Activated CD8-positive, alpha-beta T cell treated with anti-CD3 and anti-CD28 coated beads for 36 hours (primary cell): Measurements from ENCODE around the gene MYL6. TPM values are rescaled to one million over a fixed set of nuclear protein-coding genes. Genes with fewer than 3 reads are reported as not detected.
"Not testable (repeated sequence)": the region's sequence is repeated elsewhere in the genome, so short reads cannot be mapped to it uniquely, and the experiment has no call there.

ENCODE experiments used
- ATAC-seq: fragments of 200-7000 bp; cut with Tn5 transposase; one replicate; pipeline ENCODE4 v1.10.0; 2021; ENCODE audit warnings: mild to moderate bottlenecking, moderate library complexity
- CTCF ChIA-PET: fragments of 350-600 bp; sonication (Branson Sonifier 250); formaldehyde crosslinking; loops from one replicate; lab custom pipeline; 2021; ENCODE audit warnings: antibody characterized with exemption; lab: Charles Lee
- POLR2A ChIA-PET: fragments of 350-600 bp; sonication (Branson Sonifier 250); formaldehyde crosslinking; loops from one replicate; lab custom pipeline; 2021; ENCODE audit warnings: antibody characterized with exemption; lab: Charles Lee
- DNase-seq: peaks from one replicate; pipeline ENCODE4 v3.0.0-alpha.2; 2020
- H3K27ac Mint-ChIP-seq: one replicate; pipeline ENCODE4 v1.8.0; 2021; ENCODE audit warnings: mild to moderate bottlenecking, mixed read lengths
- H3K27me3 Mint-ChIP-seq: one replicate; pipeline ENCODE4 v1.8.0; 2021; ENCODE audit warnings: mixed read lengths
- H3K36me3 Mint-ChIP-seq: one replicate; pipeline ENCODE4 v1.8.0; 2021; ENCODE audit warnings: low read depth, mixed read lengths
- H3K4me1 Mint-ChIP-seq: one replicate; pipeline ENCODE4 v1.8.0; 2021; ENCODE audit warnings: low read depth, mixed read lengths
- H3K4me3 Mint-ChIP-seq: one replicate; pipeline ENCODE4 v1.8.0; 2021; ENCODE audit warnings: mild to moderate bottlenecking, moderate library complexity, mixed read lengths
- H3K9me3 Mint-ChIP-seq: one replicate; pipeline ENCODE4 v1.8.0; 2021; ENCODE audit warnings: mixed read lengths
- intact Hi-C: fragments of 100-400 bp; cut with micrococcal nuclease; formaldehyde crosslinking; loops from one replicate; pipeline ENCODE4 v1.10.0; 2022
- total RNA-seq, 2 experiments: library from RNA; stranded (reverse); gene quantifications; one replicate each; pipeline ENCODE4 v1.2.3, GENCODE V29; 2021
- TF ChIP-seq, protein P1 (sequence below): fragments of 200-600 bp; IDR thresholded peaks from one replicate; pipeline ENCODE4 v1.8.0; 2022; ENCODE audit warnings: antibody characterized with exemption, mild to moderate bottlenecking

Gene MYL6
- total RNA-seq, 2 experiments from 2014 or later = 647 to 663 TPM

- CTCF ChIA-PET = interaction anchor here (0.7 to 5.3 kb wide), 9 partner anchors 12 to 106 kb away, joined by 3 to 57 read pairs (median 9); partner anchors contain the start of genes ESYT1, MYL6B, PA2G4 and SMARCC2
- Mint-ChIP-seq H3K4me3 (peak within 1 kb of the TSS; percentile 89), H3K27me3 (no peaks in the 10 kb centered on the region), H3K27ac (peak within 1 kb of the TSS; percentile 100), H3K4me1 (peaks cover 23% of the 10 kb centered on the region), H3K9me3 (no peaks in the 10 kb centered on the region), H3K36me3 (peaks cover 58% of the 10 kb centered on the region)
- intact Hi-C loops = loop anchor here (5.0 kb wide), 2 partner anchors 36 to 74 kb away; partner anchors contain the start of genes MYL6B and RPS26
- ATAC-seq = peak; percentile 54
- DNase-seq = peak; percentile 97
- POLR2A ChIA-PET = interaction anchor here (0.6 to 5.9 kb wide), 21 partner anchors 8 to 1836 kb away, joined by 3 to 162 read pairs (median 7); partner anchors contain the start of genes ANKRD52, BAZ2A, CBX5 and CD63
- TF ChIP-seq, protein P1, sequence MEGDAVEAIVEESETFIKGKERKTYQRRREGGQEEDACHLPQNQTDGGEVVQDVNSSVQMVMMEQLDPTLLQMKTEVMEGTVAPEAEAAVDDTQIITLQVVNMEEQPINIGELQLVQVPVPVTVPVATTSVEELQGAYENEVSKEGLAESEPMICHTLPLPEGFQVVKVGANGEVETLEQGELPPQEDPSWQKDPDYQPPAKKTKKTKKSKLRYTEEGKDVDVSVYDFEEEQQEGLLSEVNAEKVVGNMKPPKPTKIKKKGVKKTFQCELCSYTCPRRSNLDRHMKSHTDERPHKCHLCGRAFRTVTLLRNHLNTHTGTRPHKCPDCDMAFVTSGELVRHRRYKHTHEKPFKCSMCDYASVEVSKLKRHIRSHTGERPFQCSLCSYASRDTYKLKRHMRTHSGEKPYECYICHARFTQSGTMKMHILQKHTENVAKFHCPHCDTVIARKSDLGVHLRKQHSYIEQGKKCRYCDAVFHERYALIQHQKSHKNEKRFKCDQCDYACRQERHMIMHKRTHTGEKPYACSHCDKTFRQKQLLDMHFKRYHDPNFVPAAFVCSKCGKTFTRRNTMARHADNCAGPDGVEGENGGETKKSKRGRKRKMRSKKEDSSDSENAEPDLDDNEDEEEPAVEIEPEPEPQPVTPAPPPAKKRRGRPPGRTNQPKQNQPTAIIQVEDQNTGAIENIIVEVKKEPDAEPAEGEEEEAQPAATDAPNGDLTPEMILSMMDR = no peak
Observed at GRCh38 chr12:56116267-56117081, 41.7 kb upstream of the MYL6 start, which contains the start of gene RPL41. Gene RPL41, plus strand, starts transcription at chr12:56116633.

GRCh38 chr12:56117082-56117706 is 41.0 kb upstream of the MYL6 start:
- peak overlapping the region; percentile 89 for H3K4me3 Mint-ChIP-seq
- peaks cover 55% of the 10 kb centered on the region for H3K36me3 Mint-ChIP-seq
- ChIA-PET POLR2A (interaction anchor here (0.6 to 5.9 kb wide), 30 partner anchors 8 to 1837 kb away, joined by 3 to 162 read pairs (median 5); partner anchors contain the start of genes ANKRD52, BAZ2A, CBX5 and CD63), CTCF (interaction anchor here (0.7 to 5.3 kb wide), 15 partner anchors 9 to 380 kb away, joined by 3 to 91 read pairs (median 13); partner anchors contain the start of genes ANKRD52, ESYT1, MYL6 and MYL6B)
- intact Hi-C loops = loop anchor here (5.0 kb wide), 2 partner anchors 35 to 75 kb away; partner anchors contain the start of genes MYL6B and RPS26
- not testable (repeated sequence) for ATAC-seq, H3K9me3 Mint-ChIP-seq, DNase-seq, H3K27me3 Mint-ChIP-seq
- peak overlapping the region; percentile 100 for H3K27ac Mint-ChIP-seq
- peaks cover 23% of the 10 kb centered on the region for H3K4me1 Mint-ChIP-seq

- H3K27me3 Mint-ChIP-seq = no peaks in the 10 kb centered on the region
- peak within 1 kb of the TSS; percentile 100 for H3K27ac Mint-ChIP-seq
- POLR2A ChIA-PET = interaction anchor here (0.6 to 5.9 kb wide), 34 partner anchors 10 to 1838 kb away, joined by 3 to 162 read pairs (median 5); partner anchors contain the start of genes ANKRD52, BAZ2A, CBX5 and CD63
- peak; percentile 99 for DNase-seq
- peaks cover 47% of the 10 kb centered on the region for H3K36me3 Mint-ChIP-seq
- CTCF ChIA-PET = interaction anchor here (0.7 to 5.3 kb wide), 30 partner anchors 10 to 473 kb away, joined by 3 to 91 read pairs (median 6); partner anchors contain the start of genes ANKRD52, COQ10A, ESYT1 and MYL6
- TF ChIP-seq, protein P1 = no peak
- H3K4me1 Mint-ChIP-seq = peaks cover 23% of the 10 kb centered on the region
- no peaks in the 10 kb centered on the region for H3K9me3 Mint-ChIP-seq
- intact Hi-C loops = loop anchor here (2.0 to 5.0 kb wide), 4 partner anchors 34 to 105 kb away; partner anchors contain the start of genes MYL6B, RPS26 and SMARCC2
- peak; percentile 86 for ATAC-seq
- peak within 1 kb of the TSS; percentile 89 for H3K4me3 Mint-ChIP-seq
Observed at GRCh38 chr12:56117778-56118687, 40.1 kb upstream of the MYL6 start, which contains the start of gene ZC3H10. Gene ZC3H10, plus strand, starts transcription at chr12:56118266. Its CDS starts 2,297 bp downstream, at chr12:56120563.

DNA sequence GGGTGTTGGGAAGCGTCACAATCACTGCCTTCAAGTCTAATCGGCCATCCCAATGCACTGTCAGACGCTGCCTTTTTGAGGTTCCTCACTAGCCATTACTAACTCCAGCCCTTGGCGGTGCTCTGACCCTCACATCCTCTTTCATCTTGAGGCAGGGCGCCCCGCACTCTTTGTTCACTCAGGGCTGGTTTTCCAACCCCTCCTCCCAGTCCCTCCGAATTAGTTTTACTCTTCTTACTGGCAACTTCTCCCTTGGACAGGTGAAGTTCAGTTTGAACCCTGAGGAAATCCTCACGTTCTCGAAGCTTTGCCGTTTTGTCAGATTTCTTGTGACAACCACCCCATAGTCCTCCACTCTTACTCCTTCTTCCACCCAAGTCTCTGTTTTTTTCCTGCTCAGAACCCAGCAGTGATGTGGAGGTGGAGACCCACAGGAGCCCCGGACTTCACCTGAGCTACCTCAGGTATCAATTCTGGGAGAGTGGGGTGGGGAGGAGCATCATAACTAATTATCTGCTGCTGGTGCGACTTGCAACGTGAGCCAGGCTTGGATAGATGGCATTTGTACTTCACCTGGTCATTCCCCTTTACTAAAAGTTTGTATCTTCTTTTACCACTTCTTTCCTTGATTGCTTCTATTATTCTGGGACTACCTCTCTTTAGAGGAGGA is 39.3 kb upstream of the MYL6 start:
- peak; percentile 0 for ATAC-seq
- Mint-ChIP-seq H3K36me3 (peaks cover 39% of the 10 kb centered on the region), H3K27me3 (no peaks in the 10 kb centered on the region), H3K4me3 (peak overlapping the region; percentile 89), H3K4me1 (peaks cover 23% of the 10 kb centered on the region), H3K27ac (peak overlapping the region; percentile 100), H3K9me3 (no peaks in the 10 kb centered on the region)
- no peak for DNase-seq
- CTCF ChIA-PET = interaction anchor here (0.7 to 5.3 kb wide), 32 partner anchors 10 to 473 kb away, joined by 3 to 91 read pairs (median 5); partner anchors contain the start of genes ANKRD52, COQ10A, ESYT1 and MYL6
- POLR2A ChIA-PET = interaction anchor here (0.5 to 5.9 kb wide), 22 partner anchors 9 to 369 kb away, joined by 3 to 162 read pairs (median 8); partner anchors contain the start of genes ANKRD52, ERBB3, ESYT1 and GLS2
- TF ChIP-seq, protein P1 = no peak
- intact Hi-C loops = loop anchor here (2.0 to 5.0 kb wide), 4 partner anchors 33 to 104 kb away; partner anchors contain the start of genes MYL6B, RPS26 and SMARCC2
